ENCODE data around the gene C2orf49. TPM values are rescaled to one million over a fixed set of nuclear protein-coding genes. Genes with fewer than 3 reads are reported as not detected.

Gene C2orf49
- total RNA-seq, 4 donors from 2014 or later: 16.9 to 29.1 (median 21.3) TPM

- peak; percentile 86 to 95 for DNase-seq (ENCODE audit: low spot score in 2 of 2)
- intact Hi-C loops (cut with DNase I; ENCODE audit: low total_unique reads): loop anchor here (5.0 kb wide), 1 partner anchor 152 kb away; no protein-coding TSS in a partner anchor
- peak in 1 of 3 donors; percentile 91 for TF ChIP-seq CTCF (IDR thresholded peaks at IDR 0.05)
- TF ChIP-seq POLR2A (IDR thresholded peaks at IDR 0.05): no peak
- no peak overlapping the region for H3K4me3 ChIP-seq (ENCODE audit: low read depth, poor library complexity, severe bottlenecking)
- WGBS, 2 donors: 41 to 44% methylated on average over 28 to 30 of the region's 30 CpGs
Measured at GRCh38 chr2:105369777-105370690, 32.7 kb downstream of the C2orf49 start.

GRCh38 chr2:105371156-105371555, 33.8 kb downstream of the C2orf49 start:
- intact Hi-C loops (cut with DNase I; ENCODE audit: low total_unique reads): loop anchor here (5.0 kb wide), 1 partner anchor 151 kb away; no protein-coding TSS in a partner anchor
- no peak overlapping the region for H3K4me3 ChIP-seq (ENCODE audit: low read depth, poor library complexity, severe bottlenecking)
- WGBS, 2 donors: 55 to 71% methylated on average over 10 of the region's 10 CpGs
- DNase-seq (ENCODE audit: low spot score in 2 of 2): peak in 1 of 2 donors; percentile 60
- TF ChIP-seq CTCF (IDR thresholded peaks at IDR 0.05): no peak
- no peak for TF ChIP-seq POLR2A (IDR thresholded peaks at IDR 0.05)

- DNase-seq (ENCODE audit: low spot score in 2 of 2): peak in 1 of 2 donors; percentile 57
- no peak for TF ChIP-seq CTCF (IDR thresholded peaks at IDR 0.05)
- TF ChIP-seq POLR2A (IDR thresholded peaks at IDR 0.05): no peak
- no peak overlapping the region for H3K4me3 ChIP-seq (ENCODE audit: low read depth, poor library complexity, severe bottlenecking)
- WGBS, 2 donors: 45 to 52% methylated on average over 4 of the region's 4 CpGs
- intact Hi-C loops (cut with DNase I; ENCODE audit: low total_unique reads): loop anchor here (5.0 kb wide), 1 partner anchor 150 kb away; no protein-coding TSS in a partner anchor
Measured at GRCh38 chr2:105371810-105372209, 34.5 kb downstream of the C2orf49 start.

- peak in 1 of 2 donors; percentile 84 for DNase-seq (ENCODE audit: low spot score in 2 of 2)
- WGBS, 2 donors: 45 to 54% methylated on average over 9 of the region's 9 CpGs
- intact Hi-C loops (cut with DNase I; ENCODE audit: low total_unique reads): loop anchor here (5.0 kb wide), 1 partner anchor 149 kb away; no protein-coding TSS in a partner anchor
- TF ChIP-seq CTCF (IDR thresholded peaks at IDR 0.05) (no peak), POLR2A (IDR thresholded peaks at IDR 0.05) (no peak)
- no peak overlapping the region for H3K4me3 ChIP-seq (ENCODE audit: low read depth, poor library complexity, severe bottlenecking)
Measured at GRCh38 chr2:105373344-105373781, 36.0 kb downstream of the C2orf49 start.

GRCh38 chr2:105373895-105374401, 36.6 kb downstream of the C2orf49 start:
- intact Hi-C loops (cut with DNase I; ENCODE audit: low total_unique reads): loop anchor here (5.0 kb wide), 1 partner anchor 148 kb away; no protein-coding TSS in a partner anchor
- no peak for TF ChIP-seq CTCF (IDR thresholded peaks at IDR 0.05)
- no peak for TF ChIP-seq POLR2A (IDR thresholded peaks at IDR 0.05)
- 58 to 63% methylated on average over 9 of the region's 9 CpGs for WGBS, 2 donors
- peak in 1 of 2 donors; percentile 82 for DNase-seq (ENCODE audit: low spot score in 2 of 2)
- no peak overlapping the region for H3K4me3 ChIP-seq (ENCODE audit: low read depth, poor library complexity, severe bottlenecking)
